H1 (cell line): ENCODE data around the gene CC2D1A. TPM values are rescaled to one million over a fixed set of nuclear protein-coding genes. Genes with fewer than 3 reads are reported as not detected.

Experiments used
- E2F6 ChIP-seq: IDR thresholded peaks from 2 replicates; pipeline ENCODE4 v1.6.1; 2012; ENCODE audit warnings: inconsistent platforms
- EZH2 ChIP-seq: fragments of 200-600 bp; sonication (generic); IDR thresholded peaks from 2 replicates; pipeline ENCODE4 v1.7.1; 2012; ENCODE audit warnings: low read depth, mild to moderate bottlenecking, moderate library complexity, low read length, inconsistent platforms; ENCODE audit not compliant: severe bottlenecking
- MAX ChIP-seq: IDR thresholded peaks from 2 replicates; pipeline ENCODE4 v1.6.1; 2012; ENCODE audit warnings: inconsistent platforms
- POLR2AphosphoS5 ChIP-seq: IDR thresholded peaks from 2 replicates; pipeline ENCODE4 v1.6.1; 2011; ENCODE audit warnings: low read depth, low read length
- TBP ChIP-seq: IDR thresholded peaks from 2 replicates; pipeline ENCODE4 v1.6.1; 2011; ENCODE audit warnings: low read depth, low read length, improper control_type of control experiment
- YY1 ChIP-seq: IDR thresholded peaks from 2 replicates; pipeline ENCODE4 v1.6.1; 2011; ENCODE audit warnings: low read depth, mild to moderate bottlenecking, low read length
- polyA plus RNA-seq, 7 experiments: library from polyadenylated mRNA; depleted of rRNA in 3 of 7; stranded (reverse) in 5 of 7; unstranded in 2 of 7; fragments of >200 nt in 5 of 7; fragments of 200-250 nt in 2 of 7; gene quantifications; 1 replicate in 5 of 7; 2 replicates in 1 of 7; 4 replicates in 1 of 7; pipeline versions ENCODE4 v1.2.1 to v1.2.3, GENCODE V29; 2011 to 2013; ENCODE audit warnings: missing spikeins in 2 of 7, mixed read lengths in 2 of 7
- total RNA-seq: library from RNA; stranded (reverse); fragmentation: NEBNext Ultra II Directional; extraction: Animal tissue kit (Norgen Biotek cat#: 25700); gene quantifications from 2 replicates; pipeline ENCODE4 v1.2.1, GENCODE V29; 2021

Gene CC2D1A
- total and polyA plus RNA-seq, 2 of the 8 experiments (the other 6 are each of a cell fraction or from before 2014, with no cell fraction given) = 12.5 to 33.0 TPM

GRCh38 chr19:13962699-13963602 is 57.0 kb downstream of the CC2D1A start (continued):
- TF ChIP-seq TBP (peak; percentile 28; the same call in 1 of the 2 replicates), POLR2AphosphoS5 (peak; percentile 45), YY1 (0 out of 2 replicates have a peak, but pooled peaks have one; percentile 16), EZH2 (peak; percentile 54), MAX (no peak), E2F6 (no peak)
